ENCODE measurements around the gene OR10H4.
"Not testable (repeated sequence)": the region's sequence is repeated elsewhere in the genome, so short reads cannot be mapped to it uniquely, and the experiment has no call there.

The OR10H4 gene

GRCh38 chr19:15976836-15977689 is 28.3 kb downstream of the OR10H4 start:
- Histone ChIP-seq H3K27me3 (ENCODE audit: insufficient read depth, low read length, poor library complexity) (no peaks in the 10 kb centered on the region), H3K9ac (ENCODE audit: low read length) (no peak overlapping the region), H3K4me2 (ENCODE audit: low read length) (no peak overlapping the region), H4K5ac (ENCODE audit: low read length) (no peak overlapping the region), H4K8ac (ENCODE audit: low read depth, low read length) (no peak overlapping the region), H3K23ac (ENCODE audit: low read length) (no peak overlapping the region), H3K56ac (ENCODE audit: low read length) (no peak overlapping the region), H3K36me3 (ENCODE audit: control insufficient read depth, insufficient read depth, low read length) (no peaks in the 10 kb centered on the region), H3K18ac (ENCODE audit: low read length) (no peak overlapping the region), H2BK120ac (ENCODE audit: low read depth, low read length) (no peak overlapping the region), H3K4me1 (ENCODE audit: control insufficient read depth, low read depth, low read length) (no peaks in the 10 kb centered on the region), H3K4me3 (ENCODE audit: low read length) (no peak overlapping the region), H3K79me1 (ENCODE audit: low read length) (no peaks in the 10 kb centered on the region), H3K79me2 (ENCODE audit: control insufficient read depth, insufficient read depth, low read length) (no peaks in the 10 kb centered on the region), H3K27ac (ENCODE audit: low read depth, low read length) (no peak overlapping the region), H2BK15ac (replicated peaks; ENCODE audit: low read depth) (no peak overlapping the region), H2AK5ac (ENCODE audit: low read length) (no peak overlapping the region), H3K4ac (ENCODE audit: low read depth, low read length) (no peak overlapping the region), H2BK5ac (ENCODE audit: low read length) (no peak overlapping the region)
- no CpG with 5 or more reads among the region's 10 CpGs for WGBS (ENCODE audit: extremely low coverage, insufficient coverage, low lambda C conversion rate)
- no peak for DNase-seq

- no peak overlapping the region for H2BK15ac ChIP-seq (replicated peaks; ENCODE audit: low read depth)
- no peak overlapping the region for H2AK5ac ChIP-seq (ENCODE audit: low read length)
- H4K8ac ChIP-seq (ENCODE audit: low read depth, low read length): no peak overlapping the region
- H3K4me1 ChIP-seq (ENCODE audit: control insufficient read depth, low read depth, low read length): no peaks in the 10 kb centered on the region
- no peak overlapping the region for H3K56ac ChIP-seq (ENCODE audit: low read length)
- no peak overlapping the region for H3K4ac ChIP-seq (ENCODE audit: low read depth, low read length)
- no peak overlapping the region for H3K4me2 ChIP-seq (ENCODE audit: low read length)
- H3K23ac ChIP-seq (ENCODE audit: low read length): no peak overlapping the region
- H3K27ac ChIP-seq (ENCODE audit: low read depth, low read length): no peak overlapping the region
- H3K9ac ChIP-seq (ENCODE audit: low read length): no peak overlapping the region
- no peaks in the 10 kb centered on the region for H3K27me3 ChIP-seq (ENCODE audit: insufficient read depth, low read length, poor library complexity)
- no peak overlapping the region for H3K4me3 ChIP-seq (ENCODE audit: low read length)
- H3K79me2 ChIP-seq (ENCODE audit: control insufficient read depth, insufficient read depth, low read length): no peaks in the 10 kb centered on the region
- DNase-seq: no peak
- no peaks in the 10 kb centered on the region for H3K79me1 ChIP-seq (ENCODE audit: low read length)
- no peaks in the 10 kb centered on the region for H3K36me3 ChIP-seq (ENCODE audit: control insufficient read depth, insufficient read depth, low read length)
- no peak overlapping the region for H3K18ac ChIP-seq (ENCODE audit: low read length)
- no peak overlapping the region for H2BK5ac ChIP-seq (ENCODE audit: low read length)
- no peak overlapping the region for H4K5ac ChIP-seq (ENCODE audit: low read length)
- H2BK120ac ChIP-seq (ENCODE audit: low read depth, low read length): no peak overlapping the region
- WGBS (ENCODE audit: extremely low coverage, insufficient coverage, low lambda C conversion rate): no CpG with 5 or more reads among the region's 7 CpGs
Observed at GRCh38 chr19:15977690-15978089, 28.9 kb downstream of the OR10H4 start.

- H3K27ac ChIP-seq (ENCODE audit: low read depth, low read length): no peak overlapping the region
- no peak overlapping the region for H3K18ac ChIP-seq (ENCODE audit: low read length)
- no peaks in the 10 kb centered on the region for H3K79me1 ChIP-seq (ENCODE audit: low read length)
- no peak overlapping the region for H3K56ac ChIP-seq (ENCODE audit: low read length)
- H2BK120ac ChIP-seq (ENCODE audit: low read depth, low read length): no peak overlapping the region
- no peak overlapping the region for H2BK5ac ChIP-seq (ENCODE audit: low read length)
- H4K8ac ChIP-seq (ENCODE audit: low read depth, low read length): no peak overlapping the region
- H3K36me3 ChIP-seq (ENCODE audit: control insufficient read depth, insufficient read depth, low read length): no peaks in the 10 kb centered on the region
- H3K9ac ChIP-seq (ENCODE audit: low read length): no peak overlapping the region
- no peak overlapping the region for H4K5ac ChIP-seq (ENCODE audit: low read length)
- no peaks in the 10 kb centered on the region for H3K27me3 ChIP-seq (ENCODE audit: insufficient read depth, low read length, poor library complexity)
- no peak overlapping the region for H3K23ac ChIP-seq (ENCODE audit: low read length)
- H3K4me2 ChIP-seq (ENCODE audit: low read length): no peak overlapping the region
- H2AK5ac ChIP-seq (ENCODE audit: low read length): no peak overlapping the region
- H2BK15ac ChIP-seq (replicated peaks; ENCODE audit: low read depth): no peak overlapping the region
- WGBS (ENCODE audit: extremely low coverage, insufficient coverage, low lambda C conversion rate): no CpG with 5 or more reads among the region's 4 CpGs
- H3K4me3 ChIP-seq (ENCODE audit: low read length): no peak overlapping the region
- no peaks in the 10 kb centered on the region for H3K4me1 ChIP-seq (ENCODE audit: control insufficient read depth, low read depth, low read length)
- no peaks in the 10 kb centered on the region for H3K79me2 ChIP-seq (ENCODE audit: control insufficient read depth, insufficient read depth, low read length)
- H3K4ac ChIP-seq (ENCODE audit: low read depth, low read length): no peak overlapping the region
- DNase-seq: no peak
Observed at GRCh38 chr19:15979293-15979692, 30.5 kb downstream of the OR10H4 start.

- not testable (repeated sequence) for H3K27me3 ChIP-seq (ENCODE audit: insufficient read depth, low read length, poor library complexity); H3K27ac ChIP-seq (ENCODE audit: low read depth, low read length); H4K8ac ChIP-seq (ENCODE audit: low read depth, low read length); H3K4me2 ChIP-seq (ENCODE audit: low read length); H3K36me3 ChIP-seq (ENCODE audit: control insufficient read depth, insufficient read depth, low read length); H2BK5ac ChIP-seq (ENCODE audit: low read length); H3K18ac ChIP-seq (ENCODE audit: low read length); H2BK120ac ChIP-seq (ENCODE audit: low read depth, low read length); H3K4ac ChIP-seq (ENCODE audit: low read depth, low read length); H2BK15ac ChIP-seq (replicated peaks; ENCODE audit: low read depth); H3K79me1 ChIP-seq (ENCODE audit: low read length); H4K5ac ChIP-seq (ENCODE audit: low read length); H3K23ac ChIP-seq (ENCODE audit: low read length); H2AK5ac ChIP-seq (ENCODE audit: low read length); DNase-seq; H3K9ac ChIP-seq (ENCODE audit: low read length); H3K4me3 ChIP-seq (ENCODE audit: low read length); H3K79me2 ChIP-seq (ENCODE audit: control insufficient read depth, insufficient read depth, low read length); H3K56ac ChIP-seq (ENCODE audit: low read length); H3K4me1 ChIP-seq (ENCODE audit: control insufficient read depth, low read depth, low read length)
- whole genome bisulfite sequencing (ENCODE audit: extremely low coverage, insufficient coverage, low lambda C conversion rate): no CpG with 5 or more reads among the region's 6 CpGs
Observed at GRCh38 chr19:15985831-15986230, 37.0 kb downstream of the OR10H4 start.

- Histone ChIP-seq H3K23ac (ENCODE audit: low read length) (no peak overlapping the region), H3K27me3 (ENCODE audit: insufficient read depth, low read length, poor library complexity) (no peaks in the 10 kb centered on the region), H2AK5ac (ENCODE audit: low read length) (no peak overlapping the region), H3K4me1 (ENCODE audit: control insufficient read depth, low read depth, low read length) (no peaks in the 10 kb centered on the region), H3K36me3 (ENCODE audit: control insufficient read depth, insufficient read depth, low read length) (no peaks in the 10 kb centered on the region), H2BK120ac (ENCODE audit: low read depth, low read length) (no peak overlapping the region), H3K4me3 (ENCODE audit: low read length) (no peak overlapping the region), H3K56ac (ENCODE audit: low read length) (no peak overlapping the region), H2BK5ac (ENCODE audit: low read length) (no peak overlapping the region), H4K5ac (ENCODE audit: low read length) (no peak overlapping the region), H3K79me2 (ENCODE audit: control insufficient read depth, insufficient read depth, low read length) (no peaks in the 10 kb centered on the region), H3K18ac (ENCODE audit: low read length) (no peak overlapping the region), H3K4me2 (ENCODE audit: low read length) (no peak overlapping the region), H3K4ac (ENCODE audit: low read depth, low read length) (no peak overlapping the region), H3K27ac (ENCODE audit: low read depth, low read length) (no peak overlapping the region), H3K79me1 (ENCODE audit: low read length) (no peaks in the 10 kb centered on the region), H2BK15ac (replicated peaks; ENCODE audit: low read depth) (no peak overlapping the region), H3K9ac (ENCODE audit: low read length) (no peak overlapping the region), H4K8ac (ENCODE audit: low read depth, low read length) (no peak overlapping the region)
- DNase-seq: no peak
- no CpG with 5 or more reads among the region's 2 CpGs for WGBS (ENCODE audit: extremely low coverage, insufficient coverage, low lambda C conversion rate)
Observed at GRCh38 chr19:15986701-15987100, 37.9 kb downstream of the OR10H4 start.

- Histone ChIP-seq H3K4me1 (ENCODE audit: control insufficient read depth, low read depth, low read length) (no peaks in the 10 kb centered on the region), H3K79me1 (ENCODE audit: low read length) (no peaks in the 10 kb centered on the region), H2BK5ac (ENCODE audit: low read length) (no peak overlapping the region), H3K9ac (ENCODE audit: low read length) (no peak overlapping the region), H3K4me2 (ENCODE audit: low read length) (no peak overlapping the region), H2BK120ac (ENCODE audit: low read depth, low read length) (no peak overlapping the region), H3K27me3 (ENCODE audit: insufficient read depth, low read length, poor library complexity) (no peaks in the 10 kb centered on the region), H3K36me3 (ENCODE audit: control insufficient read depth, insufficient read depth, low read length) (no peaks in the 10 kb centered on the region), H3K4ac (ENCODE audit: low read depth, low read length) (no peak overlapping the region), H3K79me2 (ENCODE audit: control insufficient read depth, insufficient read depth, low read length) (no peaks in the 10 kb centered on the region), H3K23ac (ENCODE audit: low read length) (no peak overlapping the region), H4K8ac (ENCODE audit: low read depth, low read length) (no peak overlapping the region), H2AK5ac (ENCODE audit: low read length) (no peak overlapping the region), H2BK15ac (replicated peaks; ENCODE audit: low read depth) (no peak overlapping the region), H3K18ac (ENCODE audit: low read length) (no peak overlapping the region), H4K5ac (ENCODE audit: low read length) (no peak overlapping the region), H3K4me3 (ENCODE audit: low read length) (no peak overlapping the region), H3K56ac (ENCODE audit: low read length) (no peak overlapping the region), H3K27ac (ENCODE audit: low read depth, low read length) (no peak overlapping the region)
- DNase-seq: no peak
- WGBS (ENCODE audit: extremely low coverage, insufficient coverage, low lambda C conversion rate): no CpG with 5 or more reads among the region's 3 CpGs
Observed at GRCh38 chr19:15989889-15990288, 41.1 kb downstream of the OR10H4 start.
